GM19023 (cell line): ENCODE measurements around the gene ECE2.

ENCODE experiments used
- ATAC-seq: cut with Tn5 transposase; IDR thresholded peaks from one replicate; pipeline ENCODE4 v1.9.1; 2021; ENCODE audit warnings: mild to moderate bottlenecking, moderate library complexity; ENCODE audit not compliant: unreplicated experiment

The ECE2 gene

DNA sequence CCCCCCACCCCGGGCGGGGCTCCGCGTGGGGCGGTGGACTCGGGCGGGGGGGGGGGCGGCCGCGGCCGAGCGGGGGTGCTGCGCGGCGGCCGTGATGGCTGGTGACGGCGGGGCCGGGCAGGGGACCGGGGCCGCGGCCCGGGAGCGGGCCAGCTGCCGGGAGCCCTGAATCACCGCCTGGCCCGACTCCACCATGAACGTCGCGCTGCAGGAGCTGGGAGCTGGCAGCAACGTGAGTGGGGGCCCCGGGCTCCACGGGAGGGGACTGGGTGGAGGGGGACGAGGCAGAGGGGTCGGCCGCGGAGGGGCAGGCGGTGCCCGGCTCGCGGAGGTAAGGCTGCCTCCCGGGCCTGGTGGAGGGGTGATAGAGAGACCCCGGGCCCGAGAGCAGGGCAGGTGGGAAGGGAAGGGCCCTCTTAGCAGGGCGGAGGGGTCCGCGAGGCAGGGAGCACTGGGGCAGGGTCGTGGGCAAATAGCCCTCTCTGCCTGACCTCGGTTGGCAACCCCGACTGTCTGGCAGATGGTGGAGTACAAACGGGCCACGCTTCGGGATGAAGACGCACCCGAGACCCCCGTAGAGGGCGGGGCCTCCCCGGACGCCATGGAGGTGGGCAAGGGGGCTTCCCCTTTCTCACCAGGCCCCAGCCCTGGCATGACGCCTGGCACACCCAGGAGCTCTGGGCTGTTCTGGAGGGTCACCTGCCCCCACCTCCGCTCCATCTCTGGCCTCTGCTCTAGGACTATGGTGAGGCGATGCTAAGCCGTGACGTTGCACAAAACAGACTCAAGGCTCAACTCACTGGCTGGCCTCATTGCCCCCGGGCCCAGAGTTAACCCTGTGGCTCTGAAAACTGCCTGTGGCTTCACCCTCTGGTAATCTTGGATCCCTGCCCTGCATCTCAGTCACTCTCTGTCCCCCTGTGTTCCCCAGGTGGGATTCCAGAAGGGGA, at the start of gene ECE2:
TSS of gene ECE2 (plus strand) at position 62 of the 950 bp plus-strand sequence. CDS start at position 194, 132 bp downstream.
- no peak for ATAC-seq

GRCh38 chr3:184227481-184227935, 48.3 kb upstream of the ECE2 start:
- ATAC-seq = no peak

DNA sequence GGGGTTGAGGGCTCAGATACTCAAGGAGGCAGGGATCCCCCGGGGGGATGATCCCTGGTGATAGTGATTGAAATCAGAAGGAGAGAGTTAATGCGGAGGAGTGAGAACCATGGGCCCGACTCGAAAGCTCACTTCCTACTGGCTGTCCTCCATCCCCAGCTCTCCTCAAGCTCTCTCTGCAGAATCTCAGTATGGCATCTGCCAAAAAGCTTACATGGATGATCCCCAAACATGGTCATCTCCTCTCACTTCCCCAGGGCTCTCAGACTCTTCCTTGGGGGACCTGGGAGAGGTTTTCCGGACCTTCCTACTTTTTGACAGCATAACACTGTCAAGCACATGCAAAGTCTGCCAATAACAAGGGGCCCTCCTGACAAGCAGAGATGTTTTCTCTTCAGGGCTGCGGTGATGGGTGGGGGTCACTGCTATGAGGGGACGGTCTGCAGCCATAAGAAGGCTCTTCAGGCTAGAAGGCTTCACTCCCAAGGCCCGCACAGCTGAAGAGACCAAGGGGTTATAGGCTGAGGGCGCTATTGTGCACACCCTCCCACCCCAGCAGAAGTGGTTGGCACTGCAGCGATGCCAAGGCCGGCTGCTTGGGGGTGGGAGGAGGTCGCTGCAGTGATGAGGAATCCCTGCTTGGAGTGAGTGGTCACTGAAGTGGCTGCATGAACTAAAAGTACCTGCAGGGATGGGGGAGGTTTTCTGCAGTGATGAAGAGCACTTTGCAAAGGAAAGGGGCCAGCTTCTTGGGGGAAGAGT, 47.3 kb upstream of the ECE2 start:
- ATAC-seq = no peak

GRCh38 chr3:184229394-184230080, 46.3 kb upstream of the ECE2 start, which contains the start of gene VWA5B2:
Gene VWA5B2 (plus strand): TSS chr3:184229585. CDS start chr3:184230529, 944 bp downstream.
- peak; percentile 83 for ATAC-seq

DNA sequence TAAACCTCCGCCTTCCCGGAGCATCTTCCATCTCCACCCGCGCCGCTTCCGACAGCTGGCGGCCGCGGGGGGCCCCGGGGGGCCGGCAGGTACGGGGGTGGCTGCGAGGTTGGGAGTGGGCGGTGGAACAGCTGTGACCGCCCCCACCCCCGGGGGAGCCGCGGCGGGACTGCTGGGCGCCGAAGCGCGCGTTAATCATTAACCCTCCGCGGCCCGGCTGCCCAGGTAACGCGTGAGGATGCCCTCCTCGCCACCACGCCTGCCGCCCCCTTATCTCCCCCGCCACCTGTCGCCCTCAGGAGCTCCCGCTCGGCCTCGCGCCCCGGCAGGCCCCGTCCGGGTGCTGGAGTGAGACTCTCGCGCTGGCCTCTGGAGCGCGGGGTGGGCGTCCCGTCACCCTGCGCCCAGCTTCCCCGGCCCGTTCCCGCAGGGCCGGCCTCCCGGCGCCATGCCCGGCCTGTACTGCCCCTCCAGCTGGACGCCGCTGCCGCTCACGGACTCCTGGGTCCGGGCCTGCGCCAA, 45.7 kb upstream of the ECE2 start:
- peak; percentile 17 for ATAC-seq

GRCh38 chr3:184230603-184231528, 45.0 kb upstream of the ECE2 start:
- ATAC-seq = no peak

DNA sequence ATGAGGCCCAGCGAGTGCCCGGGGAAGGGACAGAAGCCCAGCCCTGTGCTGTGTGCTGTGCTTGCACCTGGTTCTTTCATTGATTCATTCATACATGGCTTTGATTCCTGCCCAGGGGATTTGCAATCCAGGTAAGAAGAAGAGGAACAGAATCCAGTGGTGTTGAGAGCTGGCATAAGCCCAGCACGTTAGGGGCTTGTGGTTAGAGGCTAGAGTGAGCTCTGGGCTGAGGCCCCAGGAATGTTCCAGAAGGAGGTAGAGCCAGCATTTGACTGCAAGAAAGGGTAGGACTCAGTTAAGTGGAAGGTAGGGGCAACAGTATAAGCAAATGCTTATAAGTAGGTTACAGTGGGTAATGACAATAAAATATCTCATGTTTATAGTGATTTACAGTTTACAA, 44.2 kb upstream of the ECE2 start:
- ATAC-seq = no peak

GRCh38 chr3:184233127-184233843, 42.5 kb upstream of the ECE2 start:
- ATAC-seq = no peak

DNA sequence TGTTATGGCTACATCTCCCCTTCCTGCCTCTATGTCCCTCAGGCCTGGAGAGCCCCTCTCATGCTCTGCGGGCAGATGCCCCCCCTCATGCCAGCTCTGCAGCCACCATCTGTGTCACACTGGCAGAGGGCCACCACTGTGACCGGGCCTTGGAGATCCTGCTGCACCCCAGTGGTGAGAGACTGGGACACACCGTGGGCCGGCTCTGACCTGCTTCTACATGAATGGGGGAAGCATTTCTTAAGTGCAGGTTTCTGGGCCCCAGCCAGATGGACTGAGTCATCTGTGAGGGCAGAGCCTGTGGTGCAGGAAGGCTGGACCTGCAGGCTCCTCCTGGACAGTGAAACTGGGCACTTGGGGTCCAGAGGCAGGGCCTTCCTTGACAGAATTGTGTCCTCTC, 41.6 kb upstream of the ECE2 start:
- ATAC-seq = no peak

GRCh38 chr3:184234671-184235380, 41.0 kb upstream of the ECE2 start:
- no peak for ATAC-seq

DNA sequence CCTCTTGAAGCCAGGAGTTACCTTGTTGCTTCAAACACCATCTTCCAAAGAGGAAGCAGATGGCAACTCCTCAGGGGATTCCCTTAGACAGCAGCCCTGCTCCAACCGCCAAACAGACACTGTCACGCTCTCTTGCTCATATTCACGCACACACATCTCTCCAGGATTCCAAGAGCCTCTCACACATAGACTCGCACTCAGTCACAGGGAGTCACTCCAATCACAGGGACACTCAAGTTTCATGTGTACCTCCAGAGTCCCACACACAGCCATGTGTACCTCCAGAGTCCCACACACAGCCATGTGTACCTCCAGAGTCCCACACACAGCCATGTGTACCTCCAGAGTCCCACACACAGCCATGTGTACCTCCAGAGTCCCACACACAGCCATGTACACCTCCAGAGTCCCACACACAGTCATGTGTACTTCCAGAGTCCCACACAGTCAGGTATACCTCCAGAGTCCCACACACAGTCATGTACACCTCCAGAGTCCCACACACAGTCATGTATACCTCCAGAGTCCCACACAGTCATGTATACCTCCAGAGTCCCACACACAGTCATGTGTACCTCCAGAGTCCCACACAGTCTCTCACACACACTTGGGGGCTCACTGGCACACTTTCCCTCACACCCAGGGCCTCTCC, 40.3 kb upstream of the ECE2 start:
- no peak for ATAC-seq

GRCh38 chr3:184236033-184236410, 39.8 kb upstream of the ECE2 start:
- ATAC-seq = no peak

DNA sequence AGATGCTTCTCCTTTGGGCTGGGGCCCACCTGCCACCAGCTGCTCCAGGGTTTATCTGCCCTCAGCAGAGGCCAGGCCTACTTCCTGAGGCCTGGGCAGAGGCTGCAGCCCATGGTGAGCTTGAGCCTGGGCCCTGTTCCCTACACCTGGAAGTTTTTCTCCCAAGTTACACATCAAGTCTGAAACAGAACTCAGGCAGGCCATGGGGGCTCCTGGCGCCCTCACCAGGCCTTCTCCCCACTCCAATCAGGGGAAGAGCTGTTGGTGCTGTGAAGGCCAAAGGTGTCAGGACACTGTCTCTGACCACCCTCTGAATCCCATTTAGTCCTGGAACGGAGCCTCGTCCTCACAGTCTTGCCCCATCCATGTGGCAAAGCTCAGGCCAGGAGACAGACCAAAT, 39.2 kb upstream of the ECE2 start:
- no peak for ATAC-seq

DNA sequence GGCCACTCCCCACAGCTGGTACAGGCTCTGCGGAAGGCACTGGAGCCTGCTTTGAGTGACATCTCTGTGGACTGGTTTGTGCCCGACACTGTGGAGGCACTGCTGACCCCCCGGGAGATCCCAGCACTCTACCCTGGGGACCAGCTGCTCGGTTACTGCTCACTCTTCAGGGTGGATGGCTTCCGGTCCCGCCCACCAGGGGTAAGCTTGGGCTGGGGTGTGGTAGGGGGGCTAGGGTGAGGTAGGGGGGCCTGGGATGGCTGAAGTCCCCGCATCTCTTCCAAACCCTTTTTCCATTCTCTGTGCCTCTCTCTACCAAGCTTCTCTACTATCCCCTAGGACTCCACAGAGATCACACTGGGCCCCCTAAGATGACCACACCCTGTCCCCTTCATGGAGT, 38.6 kb upstream of the ECE2 start:
- no peak for ATAC-seq

GRCh38 chr3:184237807-184238206, 38.0 kb upstream of the ECE2 start:
- no peak for ATAC-seq

DNA sequence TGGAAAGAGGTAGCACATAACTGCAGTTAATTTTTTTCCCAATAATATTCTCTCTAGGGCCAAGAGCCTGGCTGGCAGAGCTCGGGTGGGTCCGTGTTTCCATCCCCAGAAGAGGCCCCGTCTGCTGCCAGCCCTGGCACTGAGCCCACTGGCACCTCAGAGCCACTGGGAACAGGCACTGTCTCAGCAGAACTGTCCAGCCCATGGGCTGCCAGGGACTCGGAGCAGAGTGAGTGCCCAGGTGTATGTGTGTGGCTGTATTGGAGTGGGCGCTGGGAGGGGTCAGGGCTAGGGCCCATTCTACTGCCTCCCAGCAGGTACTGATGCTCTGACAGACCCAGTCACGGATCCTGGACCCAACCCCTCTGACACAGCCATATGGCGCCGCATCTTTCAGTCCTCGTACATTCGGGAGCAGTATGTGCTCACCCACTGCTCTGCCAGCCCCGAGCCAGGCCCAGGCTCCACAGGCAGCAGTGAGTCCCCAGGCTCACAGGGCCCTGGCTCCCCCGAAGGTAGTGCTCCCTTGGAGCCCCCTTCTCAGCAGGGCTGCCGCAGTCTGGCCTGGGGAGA, 37.5 kb upstream of the ECE2 start:
- no peak for ATAC-seq

GRCh38 chr3:184239221-184239620, 36.6 kb upstream of the ECE2 start:
- ATAC-seq = no peak

DNA sequence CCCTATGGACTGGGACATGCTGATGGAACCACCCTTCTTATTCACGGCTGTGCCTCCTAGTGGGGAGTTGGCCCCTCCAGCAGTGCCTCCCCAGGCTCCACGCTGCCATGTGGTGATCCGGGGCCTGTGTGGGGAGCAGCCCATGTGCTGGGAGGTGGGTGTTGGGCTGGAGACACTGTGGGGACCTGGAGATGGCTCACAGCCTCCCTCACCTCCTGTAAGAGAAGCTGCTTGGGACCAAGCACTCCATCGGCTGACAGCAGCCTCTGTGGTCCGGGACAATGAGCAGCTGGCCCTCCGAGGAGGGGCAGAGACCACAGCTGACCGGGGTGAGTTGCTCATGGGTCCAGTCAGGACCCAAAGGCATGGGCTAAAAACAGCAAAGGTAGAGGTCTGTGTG, 36.1 kb upstream of the ECE2 start:
- no peak for ATAC-seq
